Glomerular visceral epithelial cell (primary cell): Measurements from ENCODE around the gene PAX1.

ENCODE experiments used
- DNase-seq: peaks from one replicate; pipeline ENCODE4 v3.0.0-alpha.2; 2016; ENCODE audit errors: extremely low spot score

The PAX1 gene

DNA sequence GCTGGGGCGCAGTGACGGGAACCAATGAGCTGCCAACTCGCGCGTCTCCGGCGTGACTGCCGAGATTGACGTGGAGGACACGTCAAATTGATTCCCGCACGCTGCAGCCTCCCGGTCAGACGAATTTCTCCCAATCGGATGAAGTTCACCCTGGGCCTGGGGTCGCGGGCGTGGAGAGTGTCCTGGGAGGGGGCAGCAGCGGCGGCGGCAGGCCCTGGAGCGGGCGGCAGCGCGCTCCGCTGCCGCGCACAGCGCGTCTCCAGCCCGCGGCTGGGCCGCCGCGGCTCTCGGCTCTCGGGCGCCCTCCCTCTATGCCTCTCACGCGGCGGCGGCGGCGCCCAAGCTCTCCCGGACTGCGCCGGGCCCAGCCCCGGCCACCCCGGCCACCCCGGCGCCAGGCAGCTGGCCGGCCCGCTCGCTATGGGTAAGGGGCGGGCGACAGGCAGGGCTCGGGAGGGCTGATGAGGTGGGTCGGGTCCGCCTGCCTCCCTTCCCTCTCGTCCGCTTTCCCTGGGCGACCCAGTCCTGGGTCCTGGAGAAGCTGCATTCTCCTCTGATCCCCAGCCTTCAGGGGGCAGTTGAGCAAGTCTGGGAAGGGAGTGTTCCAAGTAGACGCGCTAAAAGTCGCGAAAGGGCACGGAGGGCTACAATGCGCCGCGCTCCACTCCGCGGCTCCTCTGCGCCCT lies at the start of gene PAX1:
TSS of gene PAX1 (plus strand) at position 90 of the 686 bp plus-strand sequence. CDS start at position 139, 49 bp downstream.
- DNase-seq, result no peak

GRCh38 chr20:21656308-21657067 lies 49.0 kb upstream of the PAX1 start:
- no peak for DNase-seq

DNA sequence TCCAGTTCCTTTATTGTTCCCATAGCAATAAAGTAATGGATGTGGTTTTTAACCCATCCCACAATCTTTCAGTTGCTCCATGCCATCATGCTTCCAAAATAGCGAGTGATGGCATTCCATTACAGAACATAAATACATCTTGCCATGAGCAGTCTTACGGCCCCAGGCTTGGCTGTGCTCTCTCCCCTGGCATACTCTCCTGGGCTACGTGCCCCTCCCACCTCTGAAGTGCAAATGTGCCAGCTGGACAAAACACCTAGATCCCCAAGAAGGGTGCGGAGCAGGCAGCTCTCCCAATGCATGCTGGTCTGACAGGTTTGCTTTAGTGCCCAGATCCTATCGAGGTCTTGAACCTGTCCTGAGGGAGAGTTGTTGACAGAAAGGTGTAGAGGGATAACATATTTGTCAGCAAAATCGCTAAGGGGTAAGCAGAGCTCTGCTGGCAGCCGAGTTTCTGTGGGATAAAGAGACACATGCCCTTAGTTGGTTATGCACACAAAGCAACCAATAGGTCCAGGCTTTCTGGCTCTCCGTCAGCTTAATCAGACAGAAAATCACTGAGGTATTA lies 43.9 kb upstream of the PAX1 start:
- DNase-seq, result no peak

- no peak for DNase-seq
Observed at GRCh38 chr20:21663465-21663864, 42.0 kb upstream of the PAX1 start.

- no peak for DNase-seq
Observed at GRCh38 chr20:21665687-21666446, 39.6 kb upstream of the PAX1 start.

DNA sequence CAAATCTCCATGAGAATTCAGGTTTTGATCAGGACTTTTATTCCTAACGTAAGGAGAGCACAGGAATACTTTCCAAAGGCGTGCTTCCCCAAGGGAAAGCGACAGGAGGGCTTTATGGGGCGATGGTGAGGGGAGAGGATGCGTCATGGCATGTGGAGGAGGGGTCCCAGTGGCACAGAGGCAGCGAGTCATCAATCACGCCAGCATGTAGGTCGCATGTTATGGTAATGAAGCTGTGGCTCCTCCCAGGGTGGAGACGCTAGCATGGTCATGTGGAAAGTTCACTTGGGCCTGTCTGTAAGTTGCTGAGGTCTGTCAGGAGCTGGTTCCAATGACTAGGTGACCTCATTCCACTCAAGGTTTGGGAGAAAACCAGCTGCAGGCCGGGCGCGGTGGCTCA lies 35.3 kb upstream of the PAX1 start:
- DNase-seq, result no peak

- no peak for DNase-seq
Observed at GRCh38 chr20:21670981-21671380, 34.5 kb upstream of the PAX1 start.

DNA sequence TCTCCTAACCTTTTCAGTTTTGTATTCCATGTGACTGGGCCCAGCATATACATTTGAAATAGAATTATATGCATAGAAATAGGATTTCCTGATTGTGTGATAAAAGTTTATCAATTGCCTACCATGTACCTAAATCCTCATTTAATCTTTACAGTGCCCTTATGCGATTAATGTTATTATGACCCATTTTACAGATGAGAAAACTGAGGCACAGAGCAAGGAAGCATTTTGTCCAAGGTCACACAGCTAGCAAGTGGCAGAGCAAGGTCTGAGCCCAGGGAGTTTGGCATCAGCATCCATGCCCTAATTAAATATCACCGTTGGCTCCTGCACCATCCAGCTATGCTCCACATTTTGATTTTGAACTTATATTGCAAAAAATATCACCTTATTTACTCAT lies 28.2 kb upstream of the PAX1 start:
- no peak for DNase-seq

DNA sequence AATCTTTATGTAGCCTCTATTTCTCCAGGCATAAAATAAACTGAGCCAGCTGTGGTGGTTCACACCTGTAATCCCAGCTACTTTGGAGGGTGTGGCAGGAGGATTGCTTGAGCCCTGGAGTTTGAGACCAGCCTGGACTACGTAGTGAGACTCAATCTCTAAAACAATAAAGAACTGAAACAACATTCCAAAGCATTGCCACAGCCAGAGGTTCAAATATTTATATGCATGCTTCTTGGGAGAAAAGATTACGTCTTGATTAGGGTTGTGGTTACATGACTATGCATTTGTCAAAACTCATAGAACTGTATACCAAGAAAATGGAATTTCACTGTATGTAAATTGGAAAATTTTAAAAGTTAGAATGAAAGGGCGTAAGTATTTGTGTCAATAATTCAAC lies 27.7 kb upstream of the PAX1 start:
- no peak for DNase-seq

DNA sequence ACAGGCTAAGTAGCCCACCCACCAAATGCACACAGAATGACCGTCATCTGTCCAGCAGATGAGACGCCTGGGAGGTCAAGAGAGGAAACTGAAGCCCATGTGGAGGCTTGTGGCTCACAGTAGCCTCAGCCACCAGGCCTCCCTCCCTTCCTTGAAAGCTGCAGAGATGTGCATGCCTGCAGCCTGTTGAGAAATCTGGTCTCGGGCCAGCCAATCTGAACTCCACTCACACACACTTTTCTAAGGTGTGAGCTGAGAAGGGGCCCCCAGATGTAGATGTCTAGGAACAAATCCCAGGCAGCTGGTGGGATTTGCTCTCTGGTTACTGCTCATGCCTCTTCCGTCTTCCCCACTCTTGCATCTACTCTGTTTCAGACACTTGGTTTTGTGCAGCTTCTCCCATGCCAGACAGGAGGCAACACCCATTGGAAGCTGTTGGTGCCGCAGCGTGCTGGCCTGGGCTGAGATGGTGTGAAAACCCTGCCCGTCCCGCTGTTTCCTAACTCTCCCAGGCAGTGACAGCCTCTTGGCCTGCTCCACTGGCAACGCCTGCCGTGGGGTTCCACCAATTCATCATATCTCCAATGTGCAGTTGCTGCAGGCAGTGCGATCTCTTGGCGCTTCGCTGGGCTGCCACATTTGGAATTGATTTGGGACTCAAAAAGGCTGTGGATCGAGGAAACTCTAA lies 24.1 kb upstream of the PAX1 start:
- no peak for DNase-seq

- DNase-seq, result no peak
Observed at GRCh38 chr20:21681922-21682318, 23.5 kb upstream of the PAX1 start.

- DNase-seq, result no peak
Observed at GRCh38 chr20:21682521-21682954, 22.9 kb upstream of the PAX1 start.

GRCh38 chr20:21684671-21685070 lies 20.8 kb upstream of the PAX1 start:
- DNase-seq, result no peak

- no peak for DNase-seq
Observed at GRCh38 chr20:21685981-21686380, 19.5 kb upstream of the PAX1 start.

- no peak for DNase-seq
Observed at GRCh38 chr20:21693322-21693721, 12.1 kb upstream of the PAX1 start.

DNA sequence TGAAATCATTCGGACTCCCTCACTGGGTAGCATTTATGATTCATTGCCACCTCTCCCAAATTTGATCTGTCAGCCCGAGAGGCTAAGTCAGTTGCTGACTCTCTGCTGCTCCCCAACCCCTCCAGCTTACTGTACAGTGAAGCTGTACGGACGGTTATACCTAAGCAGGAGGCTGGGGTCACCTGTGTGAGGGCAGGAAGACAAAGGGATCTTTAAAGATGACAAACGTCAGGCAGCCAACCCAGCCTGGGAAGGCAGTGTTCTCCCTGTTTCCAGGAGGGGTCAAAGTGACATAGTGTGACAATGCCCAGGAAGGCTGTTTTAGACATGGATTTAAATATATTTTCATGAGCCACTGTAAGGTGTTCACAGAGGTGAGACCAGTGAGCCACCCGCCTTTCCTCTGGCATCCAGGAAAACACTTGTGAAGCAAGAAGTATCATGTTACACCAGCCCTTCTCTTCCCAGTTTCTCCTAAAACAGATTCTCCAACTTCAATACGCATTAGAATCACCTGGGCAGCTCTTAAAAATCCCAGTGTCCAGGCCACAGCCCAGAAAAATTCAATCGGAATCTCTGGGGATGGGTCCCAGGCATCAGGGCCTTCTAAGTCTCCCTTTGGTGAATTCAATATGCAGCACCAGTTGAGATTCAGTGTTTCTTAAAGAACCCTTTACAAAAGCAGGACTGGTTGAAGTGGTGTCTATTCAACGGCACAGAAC lies 6.8 kb upstream of the PAX1 start:
- DNase-seq, result no peak

DNA sequence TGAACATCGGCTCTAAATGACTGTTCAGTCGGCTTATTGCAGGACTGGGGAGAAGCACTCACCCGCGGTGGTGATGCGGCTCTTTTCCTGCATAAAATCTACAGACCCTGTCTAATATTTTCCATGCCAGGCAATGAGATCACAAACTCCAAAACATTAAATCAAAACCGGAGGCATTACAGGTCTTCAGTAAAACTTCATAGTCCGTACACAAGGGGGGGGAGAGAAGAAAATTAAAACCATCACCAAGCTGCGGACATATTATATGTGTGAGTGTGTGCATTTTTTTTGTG lies 6.3 kb upstream of the PAX1 start:
- no peak for DNase-seq

DNA sequence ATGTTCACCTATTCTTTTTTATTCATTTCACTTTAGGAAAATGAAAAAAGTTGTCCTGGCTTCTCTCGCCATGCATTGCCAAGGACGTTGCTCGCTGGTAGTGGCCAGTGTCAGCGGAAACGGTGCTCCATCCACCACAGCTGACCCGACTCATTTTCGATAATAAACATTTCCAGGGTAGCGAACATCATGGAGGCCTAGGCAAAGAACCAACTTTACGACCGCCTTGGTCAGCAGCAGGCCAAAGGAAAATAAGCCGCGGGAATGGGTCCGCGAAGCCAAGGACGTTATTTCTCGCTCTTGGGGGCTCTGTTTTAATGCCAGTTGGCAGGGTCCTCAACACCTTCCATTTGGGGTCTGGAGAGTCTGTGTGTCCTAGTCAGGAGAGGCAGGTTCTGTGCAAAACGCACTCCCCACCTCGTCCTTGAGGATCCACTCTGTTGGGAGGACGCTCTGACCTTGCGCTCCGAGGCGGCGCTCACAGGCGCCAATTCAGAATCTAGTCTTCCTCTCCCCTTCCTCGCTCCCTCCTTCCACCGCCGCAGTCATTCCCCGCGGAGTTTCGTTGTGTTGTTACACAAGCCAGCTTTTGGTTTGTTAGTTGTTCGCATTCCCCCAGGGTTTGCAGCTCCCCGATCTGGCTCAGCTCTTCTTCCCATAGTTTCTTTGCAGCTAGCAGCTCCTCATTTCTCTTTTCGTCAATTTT lies 4.1 kb upstream of the PAX1 start:
- no peak for DNase-seq

GRCh38 chr20:21702016-21702415 lies 3.4 kb upstream of the PAX1 start:
- DNase-seq, result no peak
